ENCODE data around the gene PEDS1. TPM values are rescaled to one million over a fixed set of nuclear protein-coding genes. Genes with fewer than 3 reads are reported as not detected.
A peak's percentile ranks its signal among the peaks of the same experiment; 100 is the strongest.
"Not testable (repeated sequence)": the region's sequence is repeated elsewhere in the genome, so short reads cannot be mapped to it uniquely, and the experiment has no call there.

PEDS1 gene
- 10.0 and 16.5 TPM in 2 replicates for polyA plus RNA-seq
- polyA minus RNA-seq, result 19.8 and 20.2 TPM in 2 replicates

GRCh38 chr20:50153500-50154377, at the start of gene PEDS1:
Gene PEDS1, minus strand, starts transcription at chr20:50153723. Its CDS starts 86 bp downstream, at chr20:50153637.
- H2AFZ ChIP-seq (ENCODE audit: low read depth, low read length), result peak within 1 kb of the TSS; percentile 73
- no peaks in the 10 kb centered on the region for H3K27me3 ChIP-seq (ENCODE audit: insufficient read depth, low read depth, low read length)
- H3K36me3 ChIP-seq (ENCODE audit: insufficient read depth, low read length), result no peaks in the 10 kb centered on the region
- peak within 1 kb of the TSS; percentile 85 for H3K9ac ChIP-seq (ENCODE audit: low read length)
- H3K79me2 ChIP-seq (replicated peaks; ENCODE audit: insufficient read depth, low read length), result peaks cover 16% of the 10 kb centered on the region
- H3K27ac ChIP-seq (ENCODE audit: low read length), result peak within 1 kb of the TSS; percentile 66
- no peaks in the 10 kb centered on the region for H3K9me2 ChIP-seq (ENCODE audit: insufficient read depth, low read length)
- peak within 1 kb of the TSS; percentile 98 for H3K4me2 ChIP-seq (ENCODE audit: low read length)
- TF ChIP-seq TAF1 (IDR thresholded peaks at IDR 0.05; ENCODE audit: low read depth) (peak; percentile 87), RAD21 (conservative IDR thresholded peaks at IDR 0.05) (no peak), EP300 (conservative IDR thresholded peaks at IDR 0.05; ENCODE audit: poor library complexity, severe bottlenecking) (peak; percentile 58), POLR2AphosphoS5 (IDR thresholded peaks at IDR 0.05) (peak; percentile 81), REST (IDR thresholded peaks at IDR 0.05; ENCODE audit: borderline replicate concordance) (peak; percentile 77), EZH2 (IDR thresholded peaks at IDR 0.05; ENCODE audit: borderline replicate concordance, insufficient read depth, low read length, poor library complexity, severe bottlenecking) (no peak), SMC3 (conservative IDR thresholded peaks at IDR 0.05; ENCODE audit: poor library complexity) (peak; percentile 14), MXI1 (conservative IDR thresholded peaks at IDR 0.05; ENCODE audit: poor library complexity, severe bottlenecking) (peak; percentile 68), CTCF (IDR thresholded peaks at IDR 0.05; ENCODE audit: poor library complexity, severe bottlenecking) (peak; percentile 36)
- H3K4me3 ChIP-seq (ENCODE audit: low read length), result peak within 1 kb of the TSS; percentile 94
- H3K9me3 ChIP-seq (ENCODE audit: low read length), result no peaks in the 10 kb centered on the region
- H3F3A ChIP-seq (ENCODE audit: insufficient read depth, low read length, poor library complexity, severe bottlenecking), result no peaks in the 10 kb centered on the region
- no peaks in the 10 kb centered on the region for H4K20me1 ChIP-seq (ENCODE audit: insufficient read depth)

- Histone ChIP-seq H3K4me3 (ENCODE audit: low read length) (no peak overlapping the region), H3K9me3 (ENCODE audit: low read length) (peaks cover 4% of the 10 kb centered on the region), H3K27ac (ENCODE audit: low read length) (no peak overlapping the region), H3K9me2 (ENCODE audit: insufficient read depth, low read length) (no peaks in the 10 kb centered on the region), H3K4me2 (ENCODE audit: low read length) (no peak overlapping the region), H3K79me2 (replicated peaks; ENCODE audit: insufficient read depth, low read length) (no peaks in the 10 kb centered on the region), H3K9ac (ENCODE audit: low read length) (no peak overlapping the region), H3K27me3 (ENCODE audit: insufficient read depth, low read depth, low read length) (no peaks in the 10 kb centered on the region), H3F3A (ENCODE audit: insufficient read depth, low read length, poor library complexity, severe bottlenecking) (no peaks in the 10 kb centered on the region), H4K20me1 (ENCODE audit: insufficient read depth) (no peaks in the 10 kb centered on the region), H3K36me3 (ENCODE audit: insufficient read depth, low read length) (no peaks in the 10 kb centered on the region), H2AFZ (ENCODE audit: low read depth, low read length) (no peak overlapping the region)
- no peak for TF ChIP-seq EP300 (conservative IDR thresholded peaks at IDR 0.05; ENCODE audit: poor library complexity, severe bottlenecking)
- TF ChIP-seq SMC3 (conservative IDR thresholded peaks at IDR 0.05; ENCODE audit: poor library complexity), result no peak
- TF ChIP-seq EZH2 (IDR thresholded peaks at IDR 0.05; ENCODE audit: borderline replicate concordance, insufficient read depth, low read length, poor library complexity, severe bottlenecking), result no peak
- no peak for TF ChIP-seq POLR2AphosphoS5 (IDR thresholded peaks at IDR 0.05)
- TF ChIP-seq CTCF (IDR thresholded peaks at IDR 0.05; ENCODE audit: poor library complexity, severe bottlenecking), result no peak
- TF ChIP-seq TAF1 (IDR thresholded peaks at IDR 0.05; ENCODE audit: low read depth), result no peak
Measured at GRCh38 chr20:50202677-50203076, 49.2 kb upstream of the PEDS1 start.

- not testable (repeated sequence) for H3K9ac ChIP-seq (ENCODE audit: low read length); H2AFZ ChIP-seq (ENCODE audit: low read depth, low read length); H3K9me2 ChIP-seq (ENCODE audit: insufficient read depth, low read length); H3K79me2 ChIP-seq (replicated peaks; ENCODE audit: insufficient read depth, low read length); H3K4me3 ChIP-seq (ENCODE audit: low read length); H3K4me2 ChIP-seq (ENCODE audit: low read length); H3K27ac ChIP-seq (ENCODE audit: low read length); H3K27me3 ChIP-seq (ENCODE audit: insufficient read depth, low read depth, low read length); H3F3A ChIP-seq (ENCODE audit: insufficient read depth, low read length, poor library complexity, severe bottlenecking); H3K36me3 ChIP-seq (ENCODE audit: insufficient read depth, low read length); H4K20me1 ChIP-seq (ENCODE audit: insufficient read depth); H3K9me3 ChIP-seq (ENCODE audit: low read length)
Measured at GRCh38 chr20:50201710-50202109, 48.2 kb upstream of the PEDS1 start.
